Measurements from ENCODE around the gene PLXNA2. TPM values are rescaled to one million over a fixed set of nuclear protein-coding genes. Genes with fewer than 3 reads are reported as not detected.

The PLXNA2 gene
- total RNA-seq, 1 experiment from 2014 or later, result 0.89 TPM

GRCh38 chr1:208060215-208060869, 183.8 kb downstream of the PLXNA2 start:
- ChIA-PET CTCF (no interaction called here), POLR2A (no interaction called here), RAD21 (ENCODE audit: low non-redundant PET in 1 of 2, low total read pairs in 2 of 2, uncharacterized antibody in 2 of 2, unreplicated experiment in 2 of 2) (interaction anchor here in 1 of 2 experiments (0.6 kb wide), 1 partner anchor 39 kb away, joined by 6 read pairs; no protein-coding TSS in a partner anchor)
- intact Hi-C loops (cut with micrococcal nuclease), result no loop called here
- H3K9ac ChIP-seq (ENCODE audit: low read length), result no peak overlapping the region
- ATAC-seq, result no peak
- TF ChIP-seq ZFX (IDR thresholded peaks at IDR 0.05) (no peak), EGR1 (IDR thresholded peaks at IDR 0.05; ENCODE audit: low read depth) (no peak), SIN3A (IDR thresholded peaks at IDR 0.05; ENCODE audit: low read depth) (no peak), YY1 (IDR thresholded peaks at IDR 0.05; ENCODE audit: extremely low read depth, insufficient replicate concordance, low read depth, low read length) (no peak), ATF3 (IDR thresholded peaks at IDR 0.05) (no peak), SRF (IDR thresholded peaks at IDR 0.05; ENCODE audit: low read depth) (no peak), MAX (IDR thresholded peaks at IDR 0.05) (no peak), ZNF274 (IDR thresholded peaks at IDR 0.05; ENCODE audit: low read depth, low read length) (no peak), TCF7L2 (IDR thresholded peaks at IDR 0.05; ENCODE audit: borderline replicate concordance, extremely low read depth, insufficient read depth, insufficient read length) (no peak), CBX3 (IDR thresholded peaks at IDR 0.05; ENCODE audit: low read depth) (no peak), FOSL1 (IDR thresholded peaks at IDR 0.05; ENCODE audit: low read depth) (no peak), CTCF (IDR thresholded peaks at IDR 0.05 in 2 of 3, conservative IDR thresholded peaks at IDR 0.05 in 1 of 3; ENCODE audit: borderline replicate concordance in 1 of 3, insufficient read depth in 1 of 3, low read depth in 2 of 3, low read length in 2 of 3) (no peak), JUND (IDR thresholded peaks at IDR 0.05) (no peak), CEBPB (IDR thresholded peaks at IDR 0.05; ENCODE audit: low read depth) (no peak), POLR2A (IDR thresholded peaks at IDR 0.05; ENCODE audit: borderline replicate concordance, extremely low read depth, insufficient read depth, insufficient read length) (no peak)
- no peak overlapping the region for H3K27ac ChIP-seq (ENCODE audit: low read depth, low read length)
- H3K9me3 ChIP-seq (ENCODE audit: control insufficient read depth in 1 of 2, insufficient read depth in 1 of 2, low read depth in 1 of 2, low read length in 2 of 2), result no peaks in the 10 kb centered on the region
- H3K4me2 ChIP-seq (ENCODE audit: low read length), result no peak overlapping the region
- no peaks in the 10 kb centered on the region for H4K20me1 ChIP-seq (ENCODE audit: insufficient read depth)
- DNase-seq (ENCODE audit: low read depth, low spot score), result no peak
- no peaks in the 10 kb centered on the region for H3K36me3 ChIP-seq (ENCODE audit: control insufficient read depth in 1 of 2, insufficient read depth in 2 of 2, low read length in 2 of 2)
- no peaks in the 10 kb centered on the region for H3K79me2 ChIP-seq (ENCODE audit: insufficient read depth, low read length)
- H3K4me3 ChIP-seq (replicated peaks in 1 of 2; ENCODE audit: low read depth in 1 of 2, low read length in 2 of 2), result no peak overlapping the region
- H3K4me1 ChIP-seq (ENCODE audit: control insufficient read depth in 1 of 2, insufficient read depth in 2 of 2, low read length in 2 of 2), result no peaks in the 10 kb centered on the region
- H2AFZ ChIP-seq (ENCODE audit: low read depth, low read length, poor library complexity, severe bottlenecking), result no peak overlapping the region
- H3K27me3 ChIP-seq (ENCODE audit: insufficient read depth, low read length), result peaks cover 55% of the 10 kb centered on the region
- no TSS peak for BruUV-seq (replicated peaks)
- H3K9me2 ChIP-seq (ENCODE audit: insufficient read depth), result no peaks in the 10 kb centered on the region

All from HCT116 (cell line).